ENCODE results near the gene PDGFC.
A peak's percentile ranks its signal among the peaks of the same experiment; 100 is the strongest.

The PDGFC gene

GRCh38 chr4:156775813-156776212, 195.8 kb downstream of the PDGFC start:
- no peak for DNase-seq

DNA sequence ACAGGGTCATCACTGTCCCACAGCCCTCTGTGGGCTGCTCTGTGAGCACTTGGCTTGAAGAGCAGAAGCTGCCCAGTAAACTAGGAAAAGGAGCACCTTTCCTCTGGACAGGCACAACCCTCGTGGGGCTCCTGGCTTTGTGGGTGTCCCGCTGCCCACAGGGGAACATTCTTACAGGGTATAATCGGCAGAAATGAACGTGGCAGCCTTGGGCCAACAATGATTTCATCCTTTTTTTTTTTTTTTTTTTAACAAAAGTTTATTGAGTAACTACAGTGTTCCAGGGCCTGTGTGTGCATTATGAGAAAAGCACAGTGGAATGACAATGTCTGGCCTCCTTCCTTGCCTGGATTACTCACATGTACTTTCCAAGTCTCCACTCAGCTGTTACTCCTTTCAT, 197.2 kb downstream of the PDGFC start:
- no peak for DNase-seq

GRCh38 chr4:156773648-156774357, 197.8 kb downstream of the PDGFC start:
- no peak for DNase-seq

DNA sequence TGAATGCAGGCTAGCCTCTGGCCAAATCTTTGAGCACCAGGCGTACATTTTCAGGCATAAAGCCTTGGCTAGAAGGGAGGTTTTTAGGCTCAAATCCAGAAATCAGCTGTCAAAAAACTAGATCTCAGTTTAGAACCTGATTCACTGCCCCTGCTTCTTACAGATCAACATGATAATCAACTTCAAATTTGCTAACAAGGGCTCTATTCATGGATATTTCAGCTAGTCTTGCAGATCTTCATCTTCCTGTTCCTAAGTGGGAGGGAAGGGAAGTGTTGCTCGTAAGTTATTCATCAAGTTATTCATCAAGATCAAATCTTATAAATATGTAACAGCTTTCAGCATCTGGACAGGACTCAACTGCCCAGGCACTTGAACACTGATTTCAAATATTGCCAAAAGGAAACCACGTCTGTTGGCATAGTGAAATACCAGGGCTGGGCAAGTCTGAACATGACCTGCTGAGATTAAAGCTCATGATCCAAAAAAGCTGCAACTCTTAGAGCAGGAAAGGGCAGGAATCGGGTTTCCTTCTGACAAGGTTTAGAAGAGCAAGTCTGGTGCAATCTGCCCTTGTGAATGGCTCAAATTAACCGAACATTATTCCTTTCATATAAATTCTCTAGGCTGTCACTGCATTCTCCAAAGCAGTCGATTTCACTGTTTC, 200.3 kb downstream of the PDGFC start:
- DNase-seq = peak; percentile 92

DNA sequence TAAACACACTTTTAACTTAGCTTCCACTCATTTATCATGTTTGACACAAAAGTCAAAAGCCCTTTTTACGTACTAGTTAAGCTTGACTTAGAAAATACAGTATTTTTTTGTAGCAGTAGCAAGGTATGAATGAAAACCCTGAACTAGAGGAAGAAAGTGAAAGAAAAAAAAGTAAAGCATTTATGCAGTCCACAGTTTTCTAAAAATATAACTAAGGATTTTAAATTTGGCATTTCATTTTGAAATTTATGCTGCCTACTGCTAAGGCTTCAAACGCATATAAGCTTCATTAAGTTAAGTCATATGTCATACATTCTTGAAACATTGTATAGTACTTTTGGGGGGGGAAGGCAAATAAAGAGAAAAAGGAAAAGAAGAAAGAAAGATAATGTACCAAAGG, 201.5 kb downstream of the PDGFC start:
- no peak for DNase-seq

GRCh38 chr4:156767911-156768415, 203.6 kb downstream of the PDGFC start:
- no peak for DNase-seq

DNA sequence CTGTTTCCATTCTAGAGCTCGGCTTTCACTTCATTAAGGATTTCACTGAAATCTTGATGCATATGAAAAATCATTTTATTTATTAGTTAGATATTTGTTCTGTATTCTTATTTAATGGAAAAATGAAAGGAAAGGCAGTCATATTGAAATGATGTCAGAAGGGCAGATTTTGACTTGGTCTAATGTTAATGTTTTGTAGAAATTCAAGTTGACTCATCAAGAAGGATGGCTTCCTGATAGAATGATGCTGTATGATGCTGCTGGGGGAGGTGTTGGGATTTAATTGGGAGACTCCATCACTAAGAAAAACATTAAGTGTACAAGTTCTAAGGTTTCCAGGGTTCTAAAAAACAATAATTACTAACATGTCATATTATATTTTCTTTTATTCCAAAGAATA, 204.8 kb downstream of the PDGFC start:
- DNase-seq = no peak

GRCh38 chr4:156765277-156765676, 206.3 kb downstream of the PDGFC start:
- DNase-seq = no peak

DNA sequence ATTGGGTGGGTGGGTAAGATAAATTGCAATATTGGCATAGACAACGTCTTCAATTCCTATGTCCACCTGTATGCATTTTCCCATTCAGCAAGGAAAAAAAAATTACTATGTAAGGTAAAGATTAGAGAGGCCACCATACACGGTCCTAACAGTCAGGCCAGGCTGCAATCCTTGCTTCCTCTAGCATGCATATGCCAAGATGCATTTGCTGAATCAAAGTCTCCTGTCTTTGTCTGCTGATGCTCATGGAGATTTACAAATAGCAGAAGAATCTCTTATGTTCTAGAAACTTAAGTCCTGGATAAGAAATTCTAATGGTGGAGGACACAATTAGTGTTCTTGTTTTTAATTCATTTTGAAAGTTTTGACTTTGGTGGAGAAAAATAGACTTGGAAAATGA, 206.8 kb downstream of the PDGFC start:
- DNase-seq = no peak

DNA sequence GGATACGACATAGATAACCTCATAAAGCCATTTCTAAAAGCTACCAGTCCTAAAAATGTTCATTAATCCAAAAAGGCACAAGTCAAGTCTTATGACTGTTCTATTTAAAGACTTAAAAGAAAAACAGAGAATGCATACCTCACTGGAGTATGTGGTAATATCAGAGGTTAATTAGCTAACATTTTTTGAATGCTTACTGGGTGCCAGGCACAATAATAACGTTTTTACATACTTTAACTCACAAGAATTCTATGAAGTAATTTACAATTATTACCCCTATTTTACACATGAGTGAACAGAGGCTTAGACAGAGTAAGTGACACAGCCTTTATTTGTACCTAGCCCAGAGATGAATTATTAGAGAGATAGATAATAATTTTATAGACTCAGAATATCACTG, 207.5 kb downstream of the PDGFC start:
- DNase-seq = no peak

GRCh38 chr4:156763511-156763910, 208.1 kb downstream of the PDGFC start:
- DNase-seq = peak; percentile 85

GRCh38 chr4:156762851-156763250, 208.7 kb downstream of the PDGFC start:
- peak; percentile 24 for DNase-seq

- no peak for DNase-seq
These were observed 215.5 kb downstream of the PDGFC start for GRCh38 chr4:156756118-156756517.

DNA sequence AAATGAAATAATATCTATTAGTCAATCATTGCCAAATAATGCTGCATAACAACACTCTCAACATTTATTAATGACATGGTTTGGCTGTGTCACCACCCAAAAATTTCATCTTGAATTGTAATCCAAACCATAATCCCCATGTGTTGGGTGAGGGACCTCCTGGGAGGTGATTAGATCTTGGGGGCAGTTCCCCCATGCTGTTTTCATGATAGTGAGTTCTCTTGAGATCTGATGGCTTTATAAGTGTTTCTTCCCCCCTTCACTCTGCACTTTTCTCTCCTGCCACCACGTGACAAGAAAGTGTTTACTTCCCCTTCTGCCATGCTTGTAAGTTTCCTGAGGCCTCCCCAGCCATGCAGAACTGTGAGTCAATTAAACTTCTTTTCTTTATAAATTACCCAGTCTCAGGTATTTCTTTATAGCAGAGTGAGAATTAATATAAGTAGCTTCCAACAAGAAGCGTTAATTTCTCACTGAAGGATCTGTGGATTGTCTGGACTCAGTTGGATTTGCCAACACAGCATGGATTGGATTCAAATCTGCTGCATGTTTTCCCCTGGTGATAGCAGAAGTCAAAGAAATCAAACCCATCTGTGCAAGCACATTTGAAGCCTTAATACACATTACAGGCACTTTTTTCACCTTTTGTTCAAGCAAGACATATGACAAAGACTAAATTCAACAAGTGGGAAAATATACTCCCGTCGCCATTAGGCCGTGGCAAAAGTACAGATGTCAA, 216.6 kb downstream of the PDGFC start:
- peak; percentile 2 for DNase-seq

GRCh38 chr4:156751486-156751885, 220.1 kb downstream of the PDGFC start:
- DNase-seq = no peak

GRCh38 chr4:156749426-156750403, 221.9 kb downstream of the PDGFC start:
- DNase-seq = no peak

- no peak for DNase-seq
These were observed 225.5 kb downstream of the PDGFC start for GRCh38 chr4:156746111-156746510.

- DNase-seq = peak; percentile 12
These were observed 232.8 kb downstream of the PDGFC start for GRCh38 chr4:156738766-156739165.

DNA sequence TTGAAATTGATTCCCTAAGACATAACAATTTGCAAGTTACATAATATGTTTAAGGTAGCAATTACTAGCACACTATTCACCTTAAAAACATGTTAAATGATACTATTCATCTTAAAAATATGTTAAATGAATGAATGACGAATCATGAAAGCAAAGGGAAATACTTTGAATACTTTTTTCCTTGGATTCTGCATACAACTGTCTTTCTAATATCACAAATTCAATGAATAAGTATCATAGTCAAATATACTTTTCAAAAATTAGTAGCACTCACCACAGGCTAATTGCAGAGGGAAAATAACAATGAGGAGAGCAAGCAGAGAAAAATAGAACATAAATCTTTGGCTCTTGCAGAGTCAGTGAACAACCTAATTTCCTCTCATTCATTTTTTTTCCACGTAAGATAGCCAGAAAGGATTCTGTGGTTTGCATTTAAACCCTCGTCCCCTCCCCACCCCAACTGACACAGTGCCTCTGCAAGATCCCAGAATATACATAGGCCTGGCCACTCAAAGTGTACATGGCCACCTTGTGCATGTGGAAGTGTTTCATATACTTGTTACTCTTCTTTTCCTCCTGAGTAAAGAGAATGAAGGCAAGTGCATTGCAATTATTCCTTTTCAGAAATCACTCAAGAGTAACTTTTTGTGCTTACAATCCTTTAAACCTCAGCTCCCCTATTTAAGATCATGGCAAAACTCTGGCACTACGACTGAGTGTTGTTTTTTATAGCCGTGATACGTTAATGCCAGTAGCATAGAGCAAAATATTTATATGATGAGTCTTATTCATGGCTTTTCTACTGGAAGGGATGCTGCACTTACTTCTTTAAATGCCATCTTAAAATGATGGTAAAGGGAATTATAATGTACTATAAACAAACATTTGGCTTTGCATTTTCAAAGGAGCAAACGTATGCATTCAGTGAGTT, 236.4 kb downstream of the PDGFC start:
- DNase-seq = no peak

- DNase-seq = no peak
These were observed 238.0 kb downstream of the PDGFC start for GRCh38 chr4:156733582-156733981.

- DNase-seq = peak; percentile 28
These were observed 239.0 kb downstream of the PDGFC start for GRCh38 chr4:156732634-156733033.
